HL-60 (cell line): Measurements from ENCODE around the gene FZD2.
"Not testable (repeated sequence)": the region's sequence is repeated elsewhere in the genome, so short reads cannot be mapped to it uniquely, and the experiment has no call there.

Experiments
- GABPA ChIP-seq: IDR thresholded peaks from 2 replicates; pipeline ENCODE4 v1.6.1; 2012; ENCODE audit warnings: low read depth
- POLR2AphosphoS5 ChIP-seq: IDR thresholded peaks from 2 replicates; pipeline ENCODE4 v1.6.1; 2012; ENCODE audit warnings: low read depth
- SPI1 ChIP-seq: IDR thresholded peaks from 2 replicates; pipeline ENCODE4 v1.6.1; 2012; ENCODE audit warnings: low read depth, mild to moderate bottlenecking, borderline replicate concordance
- TF ChIP-seq, protein P1 (sequence below): IDR thresholded peaks from one replicate; pipeline ENCODE4 v1.5.1; 2011; ENCODE audit warnings: low read length, control low read depth, inconsistent platforms; ENCODE audit not compliant: insufficient read depth
- TF ChIP-seq, protein P2 (sequence below): IDR thresholded peaks from 2 replicates; pipeline ENCODE4 v1.6.1; 2012; ENCODE audit warnings: low read depth; ENCODE audit not compliant: insufficient replicate concordance

DNA sequence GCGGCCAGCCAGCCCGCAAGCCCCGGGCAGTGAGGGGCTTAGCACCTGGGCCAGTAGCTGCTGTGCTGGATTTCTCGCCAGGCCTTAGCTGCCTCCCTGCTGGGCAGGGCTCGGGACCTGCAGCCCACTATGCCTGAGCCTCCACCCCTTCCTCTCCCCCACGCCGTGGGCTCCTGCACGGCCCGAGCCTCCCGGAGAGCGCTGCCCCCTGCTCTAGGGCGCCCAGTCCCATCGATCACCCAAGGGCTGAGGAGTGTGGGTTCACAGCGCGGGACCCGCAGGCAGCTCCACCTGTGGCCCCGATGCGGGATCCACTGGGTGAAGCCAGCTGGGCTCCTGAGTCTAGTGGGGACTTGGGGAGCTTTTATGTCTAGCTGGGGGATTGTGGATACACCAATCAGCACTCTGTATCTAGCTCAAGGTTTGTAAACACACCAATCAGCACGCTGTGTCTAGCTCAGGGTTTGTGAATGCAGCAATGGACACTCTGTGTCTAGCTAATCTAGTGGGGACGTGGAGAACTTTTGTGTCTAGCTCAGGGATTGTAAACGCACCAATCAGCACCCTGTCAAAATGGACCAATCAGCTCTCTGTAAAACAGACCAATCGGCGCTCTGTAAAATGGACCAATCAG, 11.1 kb downstream of the FZD2 start:
- TF ChIP-seq, protein P1, sequence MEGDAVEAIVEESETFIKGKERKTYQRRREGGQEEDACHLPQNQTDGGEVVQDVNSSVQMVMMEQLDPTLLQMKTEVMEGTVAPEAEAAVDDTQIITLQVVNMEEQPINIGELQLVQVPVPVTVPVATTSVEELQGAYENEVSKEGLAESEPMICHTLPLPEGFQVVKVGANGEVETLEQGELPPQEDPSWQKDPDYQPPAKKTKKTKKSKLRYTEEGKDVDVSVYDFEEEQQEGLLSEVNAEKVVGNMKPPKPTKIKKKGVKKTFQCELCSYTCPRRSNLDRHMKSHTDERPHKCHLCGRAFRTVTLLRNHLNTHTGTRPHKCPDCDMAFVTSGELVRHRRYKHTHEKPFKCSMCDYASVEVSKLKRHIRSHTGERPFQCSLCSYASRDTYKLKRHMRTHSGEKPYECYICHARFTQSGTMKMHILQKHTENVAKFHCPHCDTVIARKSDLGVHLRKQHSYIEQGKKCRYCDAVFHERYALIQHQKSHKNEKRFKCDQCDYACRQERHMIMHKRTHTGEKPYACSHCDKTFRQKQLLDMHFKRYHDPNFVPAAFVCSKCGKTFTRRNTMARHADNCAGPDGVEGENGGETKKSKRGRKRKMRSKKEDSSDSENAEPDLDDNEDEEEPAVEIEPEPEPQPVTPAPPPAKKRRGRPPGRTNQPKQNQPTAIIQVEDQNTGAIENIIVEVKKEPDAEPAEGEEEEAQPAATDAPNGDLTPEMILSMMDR, result not testable (repeated sequence)
- not testable (repeated sequence) for TF ChIP-seq POLR2AphosphoS5, GABPA, SPI1
- TF ChIP-seq, protein P2, sequence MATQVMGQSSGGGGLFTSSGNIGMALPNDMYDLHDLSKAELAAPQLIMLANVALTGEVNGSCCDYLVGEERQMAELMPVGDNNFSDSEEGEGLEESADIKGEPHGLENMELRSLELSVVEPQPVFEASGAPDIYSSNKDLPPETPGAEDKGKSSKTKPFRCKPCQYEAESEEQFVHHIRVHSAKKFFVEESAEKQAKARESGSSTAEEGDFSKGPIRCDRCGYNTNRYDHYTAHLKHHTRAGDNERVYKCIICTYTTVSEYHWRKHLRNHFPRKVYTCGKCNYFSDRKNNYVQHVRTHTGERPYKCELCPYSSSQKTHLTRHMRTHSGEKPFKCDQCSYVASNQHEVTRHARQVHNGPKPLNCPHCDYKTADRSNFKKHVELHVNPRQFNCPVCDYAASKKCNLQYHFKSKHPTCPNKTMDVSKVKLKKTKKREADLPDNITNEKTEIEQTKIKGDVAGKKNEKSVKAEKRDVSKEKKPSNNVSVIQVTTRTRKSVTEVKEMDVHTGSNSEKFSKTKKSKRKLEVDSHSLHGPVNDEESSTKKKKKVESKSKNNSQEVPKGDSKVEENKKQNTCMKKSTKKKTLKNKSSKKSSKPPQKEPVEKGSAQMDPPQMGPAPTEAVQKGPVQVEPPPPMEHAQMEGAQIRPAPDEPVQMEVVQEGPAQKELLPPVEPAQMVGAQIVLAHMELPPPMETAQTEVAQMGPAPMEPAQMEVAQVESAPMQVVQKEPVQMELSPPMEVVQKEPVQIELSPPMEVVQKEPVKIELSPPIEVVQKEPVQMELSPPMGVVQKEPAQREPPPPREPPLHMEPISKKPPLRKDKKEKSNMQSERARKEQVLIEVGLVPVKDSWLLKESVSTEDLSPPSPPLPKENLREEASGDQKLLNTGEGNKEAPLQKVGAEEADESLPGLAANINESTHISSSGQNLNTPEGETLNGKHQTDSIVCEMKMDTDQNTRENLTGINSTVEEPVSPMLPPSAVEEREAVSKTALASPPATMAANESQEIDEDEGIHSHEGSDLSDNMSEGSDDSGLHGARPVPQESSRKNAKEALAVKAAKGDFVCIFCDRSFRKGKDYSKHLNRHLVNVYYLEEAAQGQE, result not testable (repeated sequence)
